Common myeloid progenitor, CD34-positive (primary cell): ENCODE results near the gene TNFSF15.

Experiments
- CTCF ChIA-PET: fragments of 350-600 bp; sonication (Branson Sonifier 250); formaldehyde crosslinking; loops from one replicate; lab custom pipeline; 2021; ENCODE audit warnings: antibody characterized with exemption; lab: Charles Lee
- POLR2A ChIA-PET: fragments of 350-600 bp; sonication (Branson Sonifier 250); formaldehyde crosslinking; loops from one replicate; lab custom pipeline; 2021; ENCODE audit warnings: antibody characterized with exemption; lab: Charles Lee
- DNase-seq, 3 donors: peaks; one replicate each; pipeline versions ENCODE4 v3.0.0 to v3.0.0-alpha.2; 2013
- H3K27ac ChIP-seq, 2 experiments: 1 replicate in 1 of 2; 2 replicates in 1 of 2; pipeline ENCODE4 v1.7.0; 2013; ENCODE audit warnings: inconsistent platforms in 2 of 2, low read length in 2 of 2, mild to moderate bottlenecking in 2 of 2, low read depth in 1 of 2, moderate library complexity in 1 of 2; ENCODE audit not compliant: severe bottlenecking in 2 of 2, insufficient read depth in 1 of 2, poor library complexity in 1 of 2
- H3K27me3 ChIP-seq, 5 experiments: replicated peaks in 2 of 5; 1 replicate in 3 of 5; 2 replicates in 2 of 5; pipeline versions ENCODE4 v1.6.1 to v1.7.0; 2013; ENCODE audit warnings: low read length in 4 of 5, mild to moderate bottlenecking in 2 of 5, moderate library complexity in 2 of 5, inconsistent platforms in 1 of 5; ENCODE audit not compliant: insufficient read depth in 5 of 5, control insufficient read depth in 4 of 5
- H3K36me3 ChIP-seq, 4 experiments: 1 replicate in 2 of 4; 2 replicates in 2 of 4; pipeline versions ENCODE4 v1.6.1 to v1.7.0; 2013; ENCODE audit warnings: low read length in 3 of 4, control low read depth in 1 of 4, mild to moderate bottlenecking in 1 of 4; ENCODE audit not compliant: control insufficient read depth in 4 of 4, insufficient read depth in 4 of 4
- H3K4me1 ChIP-seq, 4 experiments: 1 replicate in 3 of 4; 2 replicates in 1 of 4; pipeline versions ENCODE4 v1.6.1 to v1.7.1; 2013; ENCODE audit warnings: low read length in 3 of 4, mild to moderate bottlenecking in 3 of 4, control low read depth in 1 of 4, inconsistent platforms in 1 of 4, moderate library complexity in 1 of 4; ENCODE audit not compliant: control insufficient read depth in 4 of 4, insufficient read depth in 4 of 4; ENCODE audit errors: control extremely low read depth in 1 of 4
- H3K4me3 ChIP-seq, 7 experiments: 1 replicate in 4 of 7; 2 replicates in 3 of 7; pipeline versions ENCODE4 v1.5.1 to v1.7.0; 2013; ENCODE audit warnings: mild to moderate bottlenecking in 7 of 7, low read length in 6 of 7, moderate library complexity in 6 of 7, inconsistent platforms in 2 of 7, low read depth in 2 of 7, control low read depth in 1 of 7; ENCODE audit not compliant: insufficient read depth in 4 of 7, control insufficient read depth in 1 of 7; ENCODE audit errors: extremely low read depth in 1 of 7
- H3K9me3 ChIP-seq, 5 experiments: 1 replicate in 4 of 5; 2 replicates in 1 of 5; pipeline versions ENCODE4 v1.6.1 to v1.7.1; 2013; ENCODE audit warnings: low read length in 4 of 5, mild to moderate bottlenecking in 2 of 5, inconsistent platforms in 1 of 5, low read depth in 1 of 5, moderate library complexity in 1 of 5; ENCODE audit not compliant: control insufficient read depth in 4 of 5, insufficient read depth in 2 of 5; ENCODE audit errors: control extremely low read depth in 1 of 5
- WGBS: methylation state at CpG from one replicate; pipeline ENCODE4 v1.1.5; 2013; ENCODE audit not compliant: insufficient coverage; 5-methylcytosine and 5-hydroxymethylcytosine counted together

The TNFSF15 gene

DNA sequence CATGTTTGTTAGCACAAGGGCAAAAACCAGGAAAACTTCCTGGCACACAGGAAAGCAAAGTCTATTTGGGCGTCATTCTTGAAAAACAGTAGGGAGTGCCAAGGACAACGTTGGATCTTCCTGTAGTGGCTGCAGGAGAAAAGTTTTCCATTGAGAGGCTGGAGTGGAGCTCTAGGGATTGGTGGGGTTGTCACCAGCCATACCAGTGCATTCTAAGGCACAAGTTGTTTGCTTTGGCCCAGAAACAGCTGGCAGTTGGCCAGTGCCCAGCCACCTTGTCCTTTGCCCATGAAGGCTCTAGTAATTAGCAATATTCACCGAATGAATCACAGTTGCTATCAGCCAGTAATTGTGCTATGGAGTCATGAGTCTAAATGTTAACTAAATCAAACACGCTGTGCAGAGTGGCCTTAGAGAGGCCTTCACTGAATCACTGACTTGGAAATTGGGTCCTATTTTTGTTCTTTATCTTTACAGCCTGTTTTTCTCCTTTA is 26.4 kb downstream of the TNFSF15 start:
- no peak overlapping the region for H3K27ac ChIP-seq
- H3K36me3 ChIP-seq, result no peaks in the 10 kb centered on the region
- DNase-seq, result no peak

GRCh38 chr9:114777821-114778609 is 27.8 kb downstream of the TNFSF15 start:
- DNase-seq, result peak in 1 of 3 donors; percentile 2
- H3K4me3 ChIP-seq, result no peak overlapping the region
- H3K9me3 ChIP-seq, result no peaks in the 10 kb centered on the region
- no peaks in the 10 kb centered on the region for H3K27me3 ChIP-seq
- H3K36me3 ChIP-seq, result no peaks in the 10 kb centered on the region
- WGBS, result 77% methylated on average over 5 of the region's 6 CpGs
- ChIA-PET CTCF (interaction anchor here (0.7 kb wide), 1 partner anchor 24 kb away, joined by 3 read pairs; no protein-coding TSS in a partner anchor), POLR2A (no interaction called here)
- peaks cover 0 to 11% (median 5%) of the 10 kb centered on the region in 4 experiments for H3K4me1 ChIP-seq
- no peak overlapping the region for H3K27ac ChIP-seq

More for the DNA sequence above, 26.4 kb downstream of the TNFSF15 start:
- CTCF ChIA-PET, result interaction anchor here (1.2 kb wide), 1 partner anchor 28 kb away, joined by 3 read pairs; no protein-coding TSS in a partner anchor
- H3K4me1 ChIP-seq, result peaks cover 0 to 11% (median 5%) of the 10 kb centered on the region in 4 experiments
- H3K27me3 ChIP-seq, result no peaks in the 10 kb centered on the region
- H3K4me3 ChIP-seq, result no peak overlapping the region
- POLR2A ChIA-PET, result no interaction called here
- H3K9me3 ChIP-seq, result no peaks in the 10 kb centered on the region
- WGBS, result 93% methylated on average over 4 of the region's 4 CpGs

DNA sequence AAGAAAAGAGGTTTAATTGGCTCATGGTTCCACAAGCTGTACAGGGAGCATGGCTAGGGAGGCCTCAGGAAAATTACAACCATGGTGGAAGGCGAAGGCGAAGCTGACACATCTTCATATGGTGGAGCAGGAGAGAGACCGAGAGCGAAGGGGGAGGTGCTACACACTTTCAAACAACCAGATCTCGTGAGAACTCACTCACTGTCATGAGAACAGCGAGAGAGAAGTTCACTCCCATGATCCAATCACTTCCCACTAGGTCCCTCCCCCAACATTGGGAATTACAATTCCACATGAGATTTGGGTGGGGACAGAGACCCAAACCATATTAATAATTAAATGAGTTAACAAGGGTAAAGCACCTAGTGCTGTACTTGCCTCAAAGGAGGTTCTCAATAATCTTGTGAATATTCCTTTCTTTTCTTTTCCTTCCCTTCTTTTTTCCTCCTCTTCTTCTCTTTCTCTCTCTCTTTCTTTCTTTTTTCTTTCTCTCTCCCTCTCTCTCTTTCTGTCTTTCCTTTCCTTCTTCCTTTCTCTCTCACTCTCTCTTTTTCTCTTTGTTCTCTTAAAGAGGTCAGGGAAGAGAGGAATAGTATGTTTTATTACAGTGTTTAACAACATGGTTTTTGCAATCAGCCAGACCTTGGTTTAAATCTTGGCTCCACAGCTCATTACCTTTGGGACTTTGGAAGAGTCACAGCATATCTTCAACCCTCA is 29.0 kb downstream of the TNFSF15 start:
- no peak for DNase-seq
- Histone ChIP-seq H3K27me3 (no peaks in the 10 kb centered on the region), H3K4me3 (no peak overlapping the region), H3K4me1 (peaks cover 0 to 11% (median 5%) of the 10 kb centered on the region in 4 experiments), H3K9me3 (no peaks in the 10 kb centered on the region), H3K27ac (no peak overlapping the region), H3K36me3 (no peaks in the 10 kb centered on the region)
- ChIA-PET POLR2A (interaction anchor here (0.6 kb wide), 1 partner anchor 666 kb away, joined by 3 read pairs; no protein-coding TSS in a partner anchor), CTCF (interaction anchor here (1.0 kb wide), 1 partner anchor 134 kb away, joined by 3 read pairs; no protein-coding TSS in a partner anchor)
- WGBS, result 100% methylated on average over 2 of the region's 6 CpGs

DNA sequence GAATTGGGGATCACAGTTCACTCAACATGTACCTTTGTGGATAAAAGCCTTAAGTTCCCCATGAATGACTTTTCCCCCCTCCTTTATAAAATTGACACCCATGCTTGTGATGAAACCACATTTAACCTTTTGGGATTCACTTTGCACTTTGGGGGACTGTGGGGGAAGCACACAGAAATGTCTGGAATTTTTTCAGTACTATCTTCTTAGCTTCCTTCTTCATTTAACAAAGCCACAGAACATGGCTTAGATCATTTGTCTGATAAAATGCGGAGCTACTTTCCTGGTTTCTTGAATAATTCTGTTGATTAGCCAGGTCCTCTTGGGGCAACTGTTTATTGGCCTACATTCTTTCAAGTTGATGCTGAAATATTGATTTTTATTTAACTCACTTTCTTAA is 29.9 kb downstream of the TNFSF15 start:
- H3K9me3 ChIP-seq, result no peaks in the 10 kb centered on the region
- H3K27me3 ChIP-seq, result no peaks in the 10 kb centered on the region
- H3K27ac ChIP-seq, result no peak overlapping the region
- DNase-seq, result no peak
- H3K36me3 ChIP-seq, result no peaks in the 10 kb centered on the region
- no peak overlapping the region for H3K4me3 ChIP-seq
- CTCF ChIA-PET, result interaction anchor here (1.0 kb wide), 1 partner anchor 135 kb away, joined by 3 read pairs; no protein-coding TSS in a partner anchor
- H3K4me1 ChIP-seq, result peaks cover 0 to 11% (median 5%) of the 10 kb centered on the region in 4 experiments
- POLR2A ChIA-PET, result interaction anchor here (0.6 kb wide), 1 partner anchor 667 kb away, joined by 3 read pairs; no protein-coding TSS in a partner anchor
- WGBS, result no CpG with 5 or more reads among the region's 1 CpG

DNA sequence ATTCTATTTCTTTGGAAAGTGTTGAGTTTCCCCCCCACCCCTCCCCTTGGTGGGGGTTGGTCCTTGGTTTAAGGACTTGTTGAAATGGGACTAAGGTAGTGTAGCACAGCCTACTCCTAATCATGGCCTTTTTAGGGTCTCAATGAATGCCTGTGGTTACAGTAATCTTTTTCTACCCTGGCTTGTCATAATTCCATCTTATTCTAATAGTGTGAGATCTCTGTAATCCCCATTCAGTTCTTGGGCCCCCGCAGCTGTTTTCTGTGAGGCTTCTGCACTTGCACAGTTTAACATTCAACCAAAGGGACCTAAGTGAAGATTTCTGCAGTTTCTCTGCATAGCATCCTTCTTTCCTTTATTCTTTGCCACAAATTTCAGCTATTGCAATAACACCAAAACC is 30.7 kb downstream of the TNFSF15 start:
- no peaks in the 10 kb centered on the region for H3K9me3 ChIP-seq
- ChIA-PET CTCF (no interaction called here), POLR2A (no interaction called here)
- H3K36me3 ChIP-seq, result no peaks in the 10 kb centered on the region
- H3K27ac ChIP-seq, result no peak overlapping the region
- H3K4me1 ChIP-seq, result peaks cover 0 to 11% (median 5%) of the 10 kb centered on the region in 4 experiments
- no peaks in the 10 kb centered on the region for H3K27me3 ChIP-seq
- no peak for DNase-seq
- 89% methylated on average over 1 of the region's 1 CpG for WGBS
- no peak overlapping the region for H3K4me3 ChIP-seq

- peaks cover 0 to 11% (median 5%) of the 10 kb centered on the region in 4 experiments for H3K4me1 ChIP-seq
- no peak overlapping the region for H3K27ac ChIP-seq
- H3K9me3 ChIP-seq, result no peaks in the 10 kb centered on the region
- POLR2A ChIA-PET, result no interaction called here
- no peaks in the 10 kb centered on the region for H3K36me3 ChIP-seq
- DNase-seq, result no peak
- CTCF ChIA-PET, result no interaction called here
- H3K4me3 ChIP-seq, result no peak overlapping the region
- 95% methylated on average over 4 of the region's 4 CpGs for WGBS
- no peaks in the 10 kb centered on the region for H3K27me3 ChIP-seq
Observed at GRCh38 chr9:114774524-114774923, 31.3 kb downstream of the TNFSF15 start.
